Lower leg skin (tissue), 3 donors: ENCODE measurements around the gene OSBP2.

Experiments used
- CTCF ChIP-seq, 3 donors: fragments of 450-650 bp; IDR thresholded peaks; one replicate each; pipeline ENCODE4 v1.5.1; 2016; ENCODE audit warnings: antibody characterized with exemption in 3 of 3, mild to moderate bottlenecking in 3 of 3, moderate library complexity in 2 of 3
- POLR2A ChIP-seq, 2 donors: fragments of 450-650 bp; IDR thresholded peaks; one replicate each; pipeline ENCODE4 v1.6.1; 2016 to 2017; ENCODE audit warnings: antibody characterized with exemption in 2 of 2, mild to moderate bottlenecking in 1 of 2, moderate library complexity in 1 of 2

GRCh38 chr22:30933457-30933856 is 238.8 kb downstream of the OSBP2 start:
- TF ChIP-seq CTCF (IDR thresholded peaks at IDR 0.05) (no peak), POLR2A (IDR thresholded peaks at IDR 0.05) (no peak)
